Gastroesophageal sphincter (tissue), 4 donors: Measurements from ENCODE around the gene RBM47. TPM values are rescaled to one million over a fixed set of nuclear protein-coding genes. Genes with fewer than 3 reads are reported as not detected.

Experiments
- ATAC-seq: fragments of 150-250 bp; one replicate; pipeline ENCODE4 v1.9.1; 2016; ENCODE audit warnings: mild to moderate bottlenecking, moderate library complexity
- H3K27ac ChIP-seq, 4 donors: fragments of 200-600 bp; sonication (generic) in 3 of 4; 1 replicate in 3 of 4; 2 replicates in 1 of 4; pipeline ENCODE4 v1.5.1; 2016 to 2019
- H3K27me3 ChIP-seq: fragments of 200-600 bp; sonication (generic); one replicate; pipeline ENCODE4 v1.5.1; 2019
- H3K36me3 ChIP-seq, 2 donors: fragments of 200-600 bp; sonication (generic); one replicate each; pipeline ENCODE4 v1.5.1; 2019; ENCODE audit warnings: control low read depth in 1 of 2
- H3K4me1 ChIP-seq, 3 donors: fragments of 200-600 bp; sonication (generic); 1 replicate in 2 of 3; 2 replicates in 1 of 3; pipeline ENCODE4 v1.5.1; 2016 to 2019; ENCODE audit warnings: control low read depth in 2 of 3
- H3K4me3 ChIP-seq, 2 donors: fragments of 200-600 bp; sonication (generic); one replicate each; pipeline ENCODE4 v1.5.1; 2019; ENCODE audit warnings: mild to moderate bottlenecking in 1 of 2, moderate library complexity in 1 of 2
- H3K9me3 ChIP-seq, 3 donors: fragments of 200-600 bp; sonication (generic); one replicate each; pipeline ENCODE4 v1.5.1; 2017 to 2019; ENCODE audit warnings: control low read depth in 2 of 3
- EP300 ChIP-seq: sonication (generic); formaldehyde crosslinking; IDR thresholded peaks from one replicate; pipeline ENCODE4 v1.6.1; 2017; ENCODE audit warnings: antibody characterized with exemption, mild to moderate bottlenecking
- POLR2A ChIP-seq, 2 donors: fragments of 450-650 bp; IDR thresholded peaks; one replicate each; pipeline ENCODE4 v1.6.1; 2017; ENCODE audit warnings: antibody characterized with exemption in 2 of 2, mild to moderate bottlenecking in 2 of 2, moderate library complexity in 1 of 2
- POLR2AphosphoS5 ChIP-seq: sonication (generic); formaldehyde crosslinking; IDR thresholded peaks from one replicate; pipeline ENCODE4 v1.6.1; 2017; ENCODE audit warnings: antibody characterized with exemption
- WGBS, 2 donors: methylation state at CpG; one replicate each; pipeline ENCODE4 v1.1.5; 2018; ENCODE audit warnings: low coverage in 1 of 2; 5-methylcytosine and 5-hydroxymethylcytosine counted together
- total RNA-seq, 4 donors: library from RNA; depleted of rRNA; stranded (reverse); fragments of >200 nt; gene quantifications; one replicate each; pipeline ENCODE4 v1.1.0, GENCODE V29; 2016
- TF ChIP-seq, protein P1 (sequence below), 4 experiments: fragments of 200-600 bp in 2 of 4; fragments of 450-650 bp in 2 of 4; sonication (generic) in 1 of 4; IDR thresholded peaks; one replicate each; pipeline ENCODE4 v1.5.1; 2017 to 2019; ENCODE audit warnings: antibody characterized with exemption in 4 of 4, mild to moderate bottlenecking in 2 of 4, moderate library complexity in 2 of 4

Gene RBM47
- total RNA-seq, 4 donors from 2014 or later, result 9.1 to 36.9 (median 26.4) TPM

DNA sequence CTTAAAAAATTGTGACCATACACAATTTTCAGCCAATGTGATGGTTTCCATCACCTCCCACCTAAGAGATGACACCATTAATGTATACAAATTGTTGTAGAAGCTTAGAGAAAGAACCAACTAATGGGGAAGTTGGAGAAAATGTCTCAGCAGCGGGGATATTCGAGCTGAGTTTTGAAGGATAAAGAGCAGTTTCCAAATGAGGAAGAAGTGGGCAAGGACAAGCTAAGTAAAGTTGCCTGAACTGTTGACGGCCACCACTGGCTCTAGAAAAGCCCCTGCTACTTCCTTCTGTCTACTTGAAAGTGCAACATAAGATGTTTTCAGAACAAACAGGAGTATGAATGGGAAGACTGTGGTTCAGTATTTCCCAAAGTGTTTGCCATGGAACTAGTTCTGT lies 202.5 kb downstream of the RBM47 start:
- H3K4me3 ChIP-seq, result no peak overlapping the region
- TF ChIP-seq POLR2AphosphoS5, result no peak
- no peak for TF ChIP-seq POLR2A (IDR thresholded peaks at IDR 0.05)
- TF ChIP-seq EP300, result no peak
- TF ChIP-seq, protein P1, sequence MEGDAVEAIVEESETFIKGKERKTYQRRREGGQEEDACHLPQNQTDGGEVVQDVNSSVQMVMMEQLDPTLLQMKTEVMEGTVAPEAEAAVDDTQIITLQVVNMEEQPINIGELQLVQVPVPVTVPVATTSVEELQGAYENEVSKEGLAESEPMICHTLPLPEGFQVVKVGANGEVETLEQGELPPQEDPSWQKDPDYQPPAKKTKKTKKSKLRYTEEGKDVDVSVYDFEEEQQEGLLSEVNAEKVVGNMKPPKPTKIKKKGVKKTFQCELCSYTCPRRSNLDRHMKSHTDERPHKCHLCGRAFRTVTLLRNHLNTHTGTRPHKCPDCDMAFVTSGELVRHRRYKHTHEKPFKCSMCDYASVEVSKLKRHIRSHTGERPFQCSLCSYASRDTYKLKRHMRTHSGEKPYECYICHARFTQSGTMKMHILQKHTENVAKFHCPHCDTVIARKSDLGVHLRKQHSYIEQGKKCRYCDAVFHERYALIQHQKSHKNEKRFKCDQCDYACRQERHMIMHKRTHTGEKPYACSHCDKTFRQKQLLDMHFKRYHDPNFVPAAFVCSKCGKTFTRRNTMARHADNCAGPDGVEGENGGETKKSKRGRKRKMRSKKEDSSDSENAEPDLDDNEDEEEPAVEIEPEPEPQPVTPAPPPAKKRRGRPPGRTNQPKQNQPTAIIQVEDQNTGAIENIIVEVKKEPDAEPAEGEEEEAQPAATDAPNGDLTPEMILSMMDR (IDR thresholded peaks at IDR 0.05), result no peak
- H3K36me3 ChIP-seq, result no peaks in the 10 kb centered on the region
- H3K9me3 ChIP-seq, result no peaks in the 10 kb centered on the region
- H3K27me3 ChIP-seq, result no peaks in the 10 kb centered on the region
- ATAC-seq, result no peak
- H3K27ac ChIP-seq, result no peak overlapping the region
- WGBS, 2 donors, result 15 to 52% methylated on average over 3 of the region's 3 CpGs
- no peaks in the 10 kb centered on the region for H3K4me1 ChIP-seq

DNA sequence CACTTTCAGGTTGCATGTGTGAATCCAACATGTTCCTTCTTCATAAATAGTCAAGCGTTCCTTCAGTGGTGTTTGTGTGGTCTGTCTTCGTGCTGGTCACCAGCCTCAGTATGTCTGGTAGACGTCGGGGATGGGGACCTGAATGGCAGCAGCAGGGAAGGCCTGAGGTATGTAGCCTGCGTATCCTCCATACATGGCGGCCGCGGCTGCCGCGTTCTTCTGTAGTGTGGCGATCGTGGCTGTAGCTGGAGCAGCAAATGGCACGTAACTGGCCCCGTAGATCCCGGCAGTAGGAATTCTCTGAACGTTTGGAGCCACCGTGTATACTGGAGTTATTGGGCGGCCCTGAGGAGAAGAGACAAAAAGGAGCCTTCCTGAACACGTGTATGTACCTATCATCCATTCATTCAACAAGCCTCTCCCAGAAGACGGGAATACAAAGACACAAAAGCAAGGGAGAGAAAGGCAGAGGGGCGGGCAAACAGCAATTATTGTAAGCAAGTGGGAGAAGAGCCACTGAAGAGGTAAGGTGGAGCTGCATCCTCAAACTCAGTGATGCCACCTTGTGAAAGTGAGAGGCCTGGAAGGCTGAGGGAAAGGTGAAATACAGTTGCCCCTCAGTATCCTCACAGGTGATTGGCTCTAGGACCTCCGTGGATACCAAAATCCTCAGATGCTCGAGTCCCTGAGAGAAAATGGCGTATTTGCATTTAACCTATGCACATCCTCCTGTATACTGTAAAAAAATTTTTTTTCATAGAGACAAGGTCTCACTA lies 203.7 kb downstream of the RBM47 start:
- TF ChIP-seq POLR2A (IDR thresholded peaks at IDR 0.05) (no peak), POLR2AphosphoS5 (no peak), EP300 (no peak)
- TF ChIP-seq, protein P1 (IDR thresholded peaks at IDR 0.05), result no peak
- ATAC-seq, result no peak

DNA sequence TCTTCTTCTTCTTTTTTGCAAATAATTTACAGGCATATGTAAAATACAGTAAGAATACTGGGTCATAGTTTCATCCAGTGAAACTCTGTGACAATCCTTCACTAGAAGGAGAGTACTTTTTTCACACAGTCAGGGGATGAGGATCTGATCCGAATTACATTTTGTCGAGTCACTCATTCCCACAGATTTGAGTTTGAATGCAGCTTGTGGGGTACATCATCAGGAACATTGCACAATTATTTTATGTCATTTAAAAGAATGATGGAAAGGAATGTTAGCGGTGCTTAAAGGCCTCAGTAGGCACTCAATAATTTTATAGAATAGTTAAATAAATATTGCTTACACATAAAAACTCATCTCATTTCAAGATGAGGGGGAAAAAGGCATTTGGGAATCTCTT lies 205.9 kb downstream of the RBM47 start:
- Histone ChIP-seq H3K4me3 (no peak overlapping the region), H3K36me3 (no peaks in the 10 kb centered on the region), H3K27me3 (no peaks in the 10 kb centered on the region), H3K4me1 (no peaks in the 10 kb centered on the region), H3K27ac (no peak overlapping the region), H3K9me3 (no peaks in the 10 kb centered on the region)
- no peak for ATAC-seq
- TF ChIP-seq POLR2A (IDR thresholded peaks at IDR 0.05), result no peak
- TF ChIP-seq POLR2AphosphoS5, result no peak
- TF ChIP-seq EP300, result no peak
- WGBS, 2 donors, result 74 to 82% methylated on average over 3 of the region's 3 CpGs

More for the DNA sequence above, 203.7 kb downstream of the RBM47 start:
- Histone ChIP-seq H3K9me3 (no peaks in the 10 kb centered on the region), H3K4me1 (no peaks in the 10 kb centered on the region), H3K4me3 (no peak overlapping the region), H3K27me3 (no peaks in the 10 kb centered on the region), H3K36me3 (no peaks in the 10 kb centered on the region), H3K27ac (no peak overlapping the region)
- WGBS, 2 donors, result 86 to 89% methylated on average over 10 to 22 of the region's 24 CpGs

DNA sequence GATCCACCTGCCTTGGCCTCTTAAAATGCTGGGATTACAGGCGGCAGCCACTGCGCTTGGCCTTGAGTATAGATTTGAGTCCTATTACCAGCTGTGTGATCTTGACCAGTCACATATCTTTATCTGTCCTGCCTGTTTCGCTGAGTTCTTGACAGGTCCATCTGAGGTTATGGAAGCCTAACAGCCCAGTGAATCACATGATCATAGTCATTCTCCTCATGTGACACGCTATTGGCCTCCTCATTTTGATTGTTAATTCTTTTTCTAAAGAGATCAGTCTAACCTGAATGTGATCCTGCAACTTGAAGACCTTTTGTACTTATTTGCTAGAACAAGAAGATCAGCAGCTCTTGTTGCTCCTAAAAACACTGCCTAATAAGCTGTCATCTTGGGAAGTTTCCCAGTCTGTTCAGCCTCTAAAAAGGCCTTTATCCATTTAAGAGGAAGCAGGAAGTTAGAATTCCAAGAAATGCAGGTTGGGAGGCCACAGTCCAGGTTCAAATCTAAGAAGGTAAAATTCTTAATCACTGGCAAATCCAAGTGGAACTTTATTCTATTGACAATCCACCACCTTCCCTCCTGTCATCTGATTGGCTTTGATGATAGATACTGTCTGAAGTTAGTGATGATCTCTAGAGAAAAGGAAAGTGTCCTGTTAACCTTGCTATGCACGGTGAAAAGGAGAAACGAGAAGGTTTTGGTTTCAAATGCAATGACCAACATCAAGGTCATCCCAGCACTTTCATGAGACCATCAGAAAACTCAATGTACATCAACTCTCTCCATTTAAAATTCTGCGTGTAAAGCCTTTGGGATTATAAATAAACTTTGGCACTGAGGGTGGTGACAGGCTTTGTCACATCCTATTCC lies 207.6 kb downstream of the RBM47 start:
- Histone ChIP-seq H3K4me3 (no peak overlapping the region), H3K27ac (no peak overlapping the region)
- WGBS, 2 donors, result 90% methylated on average over 7 of the region's 7 CpGs; no CpG with 5 or more reads in 1 of the 2 donors

More for the DNA sequence above, 207.6 kb downstream of the RBM47 start:
- no peaks in the 10 kb centered on the region for H3K36me3 ChIP-seq
- TF ChIP-seq, protein P1 (IDR thresholded peaks at IDR 0.05), result no peak
- TF ChIP-seq POLR2AphosphoS5 (no peak), EP300 (no peak), POLR2A (IDR thresholded peaks at IDR 0.05) (no peak)
- H3K9me3 ChIP-seq, result no peaks in the 10 kb centered on the region
- no peaks in the 10 kb centered on the region for H3K4me1 ChIP-seq
- no peak for ATAC-seq
- H3K27me3 ChIP-seq, result no peaks in the 10 kb centered on the region
